ENCODE data around the gene TMEM52B.

- no peak for TF ChIP-seq CTCF (IDR thresholded peaks at IDR 0.05)
- no peak for TF ChIP-seq POLR2A (IDR thresholded peaks at IDR 0.05)
These were observed 57.9 kb downstream of the TMEM52B start for GRCh38 chr12:10236720-10237119.

Measured in adrenal gland (tissue), 5 donors.